ENCODE results near the gene ZSCAN21. TPM values are rescaled to one million over a fixed set of nuclear protein-coding genes. Genes with fewer than 3 reads are reported as not detected.

Gene ZSCAN21
- total and polyA plus RNA-seq, 4 experiments from 2014 or later, result 2.5 to 10.6 (median 9.8) TPM

- no peak for DNase-seq
- POLR2A ChIA-PET (ENCODE audit: partially characterized antibody), result interaction anchor here (2.0 kb wide), 1 partner anchor 33 kb away, joined by 5 read pairs; the partner anchor contains the start of gene MBLAC1
- Histone ChIP-seq H3K9me3 (ENCODE audit: control insufficient read depth in 1 of 2, low read length in 2 of 2) (no peaks in the 10 kb centered on the region), H3K27ac (ENCODE audit: low read depth, low read length) (no peak overlapping the region), H3K4me3 (ENCODE audit: low read length in 2 of 2) (no peak overlapping the region), H3K4me1 (ENCODE audit: insufficient read depth, low read length) (peaks cover 15% of the 10 kb centered on the region), H3K36me3 (ENCODE audit: insufficient read depth, low read length) (peaks cover 79% of the 10 kb centered on the region), H3K27me3 (ENCODE audit: insufficient read depth, low read length) (no peaks in the 10 kb centered on the region)
- intact Hi-C loops (cut with micrococcal nuclease), result no loop called here
- Mint-ChIP-seq H3K4me3 (peak overlapping the region in 1 of 8 donors; percentile 18), H3K9me3 (peaks cover 0 to 4% (median 0%) of the 10 kb centered on the region in 8 donors), H3K27ac (peak overlapping the region in 1 of 7 donors; percentile 79), H3K36me3 (peaks cover 57 to 86% of the 10 kb centered on the region in 2 donors), H3K4me1 (peaks cover 14 to 41% (median 26%) of the 10 kb centered on the region in 4 donors), H3K27me3 (no peaks in the 10 kb centered on the region)
- CTCF ChIA-PET (ENCODE audit: partially characterized antibody), result interaction anchor here (1.5 kb wide), 1 partner anchor 11 kb away, joined by 4 read pairs; no protein-coding TSS in a partner anchor
Observed at GRCh38 chr7:100093498-100093897, 43.9 kb downstream of the ZSCAN21 start.

GRCh38 chr7:100093925-100094486 lies 44.4 kb downstream of the ZSCAN21 start:
- DNase-seq, result no peak
- Mint-ChIP-seq H3K4me3 (no peak overlapping the region), H3K9me3 (peaks cover 0 to 4% (median 0%) of the 10 kb centered on the region in 8 donors), H3K27me3 (no peaks in the 10 kb centered on the region), H3K27ac (no peak overlapping the region), H3K36me3 (peaks cover 62 to 90% of the 10 kb centered on the region in 2 donors), H3K4me1 (peaks cover 18 to 44% (median 28%) of the 10 kb centered on the region in 4 donors)
- Histone ChIP-seq H3K9me3 (ENCODE audit: control insufficient read depth in 1 of 2, low read length in 2 of 2) (no peaks in the 10 kb centered on the region), H3K27ac (ENCODE audit: low read depth, low read length) (no peak overlapping the region), H3K36me3 (ENCODE audit: insufficient read depth, low read length) (peaks cover 85% of the 10 kb centered on the region), H3K4me1 (ENCODE audit: insufficient read depth, low read length) (peaks cover 19% of the 10 kb centered on the region), H3K4me3 (ENCODE audit: low read length in 2 of 2) (no peak overlapping the region), H3K27me3 (ENCODE audit: insufficient read depth, low read length) (no peaks in the 10 kb centered on the region)
- ChIA-PET CTCF (ENCODE audit: partially characterized antibody) (interaction anchor here (1.5 kb wide), 1 partner anchor 11 kb away, joined by 4 read pairs; no protein-coding TSS in a partner anchor), POLR2A (ENCODE audit: partially characterized antibody) (interaction anchor here (1.0 to 2.2 kb wide), 2 partner anchors 12 to 26 kb away, joined by 3 to 8 read pairs; no protein-coding TSS in a partner anchor)
- intact Hi-C loops (cut with micrococcal nuclease), result no loop called here

- Mint-ChIP-seq H3K36me3 (peaks cover 71 to 94% of the 10 kb centered on the region in 2 donors), H3K4me1 (peaks cover 19 to 47% (median 30%) of the 10 kb centered on the region in 4 donors), H3K4me3 (no peak overlapping the region), H3K27ac (peak overlapping the region in 2 of 7 donors; percentile 36 to 54), H3K9me3 (peaks cover 0 to 2% (median 0%) of the 10 kb centered on the region in 8 donors), H3K27me3 (no peaks in the 10 kb centered on the region)
- peaks cover 91% of the 10 kb centered on the region for H3K36me3 ChIP-seq (ENCODE audit: insufficient read depth, low read length)
- ChIA-PET POLR2A (ENCODE audit: partially characterized antibody) (interaction anchor here (1.0 to 2.2 kb wide), 5 partner anchors 9 to 33 kb away, joined by 3 to 8 read pairs (median 4); no protein-coding TSS in a partner anchor), CTCF (ENCODE audit: partially characterized antibody) (interaction anchor here (1.0 kb wide), 1 partner anchor 13 kb away, joined by 3 read pairs; no protein-coding TSS in a partner anchor)
- peaks cover 22% of the 10 kb centered on the region for H3K4me1 ChIP-seq (ENCODE audit: insufficient read depth, low read length)
- intact Hi-C loops (cut with micrococcal nuclease), result no loop called here
- H3K4me3 ChIP-seq (ENCODE audit: low read length in 2 of 2), result no peak overlapping the region
- H3K27me3 ChIP-seq (ENCODE audit: insufficient read depth, low read length), result no peaks in the 10 kb centered on the region
- no peak overlapping the region for H3K27ac ChIP-seq (ENCODE audit: low read depth, low read length)
- no peak for DNase-seq
- H3K9me3 ChIP-seq (ENCODE audit: control insufficient read depth in 1 of 2, low read length in 2 of 2), result no peaks in the 10 kb centered on the region
Observed at GRCh38 chr7:100095289-100095688, 45.7 kb downstream of the ZSCAN21 start.

- DNase-seq, result no peak
- H3K4me3 ChIP-seq (ENCODE audit: low read length in 2 of 2), result no peak overlapping the region
- peaks cover 22% of the 10 kb centered on the region for H3K4me1 ChIP-seq (ENCODE audit: insufficient read depth, low read length)
- peaks cover 0 to 2% of the 10 kb centered on the region in 2 donors for H3K27me3 Mint-ChIP-seq
- peaks cover 0 to 2% (median 0%) of the 10 kb centered on the region in 8 donors for H3K9me3 Mint-ChIP-seq
- ChIA-PET CTCF (ENCODE audit: partially characterized antibody) (interaction anchor here (1.0 kb wide), 1 partner anchor 13 kb away, joined by 3 read pairs; no protein-coding TSS in a partner anchor), POLR2A (ENCODE audit: partially characterized antibody) (interaction anchor here (1.1 to 2.2 kb wide), 4 partner anchors 8 to 33 kb away, joined by 3 to 8 read pairs (median 4); no protein-coding TSS in a partner anchor)
- H3K27ac Mint-ChIP-seq, result peak overlapping the region in 4 of 7 donors; percentile 36 to 54 (median 42)
- no peak overlapping the region for H3K27ac ChIP-seq (ENCODE audit: low read depth, low read length)
- peaks cover 17 to 47% (median 31%) of the 10 kb centered on the region in 4 donors for H3K4me1 Mint-ChIP-seq
- intact Hi-C loops (cut with micrococcal nuclease), result no loop called here
- H3K27me3 ChIP-seq (ENCODE audit: insufficient read depth, low read length), result no peaks in the 10 kb centered on the region
- peaks cover 71 to 93% of the 10 kb centered on the region in 2 donors for H3K36me3 Mint-ChIP-seq
- no peak overlapping the region for H3K4me3 Mint-ChIP-seq
- H3K9me3 ChIP-seq (ENCODE audit: control insufficient read depth in 1 of 2, low read length in 2 of 2), result no peaks in the 10 kb centered on the region
- peaks cover 87% of the 10 kb centered on the region for H3K36me3 ChIP-seq (ENCODE audit: insufficient read depth, low read length)
Observed at GRCh38 chr7:100095704-100096103, 46.1 kb downstream of the ZSCAN21 start.

- H3K36me3 Mint-ChIP-seq, result peaks cover 44 to 71% of the 10 kb centered on the region in 2 donors
- H3K4me3 Mint-ChIP-seq, result peak overlapping the region; percentile 27 to 95 (median 79)
- Histone ChIP-seq H3K27me3 (ENCODE audit: insufficient read depth, low read length) (no peaks in the 10 kb centered on the region), H3K36me3 (ENCODE audit: insufficient read depth, low read length) (peaks cover 55% of the 10 kb centered on the region), H3K9me3 (ENCODE audit: control insufficient read depth in 1 of 2, low read length in 2 of 2) (no peaks in the 10 kb centered on the region), H3K4me1 (ENCODE audit: insufficient read depth, low read length) (peaks cover 29% of the 10 kb centered on the region), H3K27ac (ENCODE audit: low read depth, low read length) (peak overlapping the region; percentile 96), H3K4me3 (ENCODE audit: low read length in 2 of 2) (no peak overlapping the region)
- ChIA-PET POLR2A (ENCODE audit: partially characterized antibody) (interaction anchor here (3.6 to 8.2 kb wide), 4 partner anchors 9 to 31 kb away, joined by 20 to 175 read pairs (median 64); partner anchors contain the start of genes CNPY4, COPS6 and MBLAC1), CTCF (ENCODE audit: partially characterized antibody) (interaction anchor here (0.7 to 1.4 kb wide), 2 partner anchors 14 to 34 kb away, joined by 3 to 4 read pairs; no protein-coding TSS in a partner anchor)
- intact Hi-C loops (cut with micrococcal nuclease), result no loop called here
- H3K4me1 Mint-ChIP-seq, result peaks cover 23 to 53% (median 34%) of the 10 kb centered on the region in 4 donors
- peaks cover 0 to 2% (median 0%) of the 10 kb centered on the region in 8 donors for H3K9me3 Mint-ChIP-seq
- DNase-seq, result no peak
- H3K27me3 Mint-ChIP-seq, result peaks cover 0 to 2% of the 10 kb centered on the region in 2 donors
- H3K27ac Mint-ChIP-seq, result peak overlapping the region; percentile 72 to 99 (median 90)
Observed at GRCh38 chr7:100098913-100099312, 49.3 kb downstream of the ZSCAN21 start.

GRCh38 chr7:100099452-100099851 lies 49.9 kb downstream of the ZSCAN21 start:
- Histone ChIP-seq H3K27ac (ENCODE audit: low read depth, low read length) (peak overlapping the region; percentile 96), H3K4me3 (ENCODE audit: low read length in 2 of 2) (peak overlapping the region; percentile 80 to 95), H3K9me3 (ENCODE audit: control insufficient read depth in 1 of 2, low read length in 2 of 2) (no peaks in the 10 kb centered on the region), H3K36me3 (ENCODE audit: insufficient read depth, low read length) (peaks cover 50% of the 10 kb centered on the region), H3K27me3 (ENCODE audit: insufficient read depth, low read length) (no peaks in the 10 kb centered on the region), H3K4me1 (ENCODE audit: insufficient read depth, low read length) (peaks cover 29% of the 10 kb centered on the region)
- Mint-ChIP-seq H3K27me3 (peaks cover 0 to 2% of the 10 kb centered on the region in 2 donors), H3K4me1 (peaks cover 22 to 53% (median 34%) of the 10 kb centered on the region in 4 donors), H3K9me3 (peaks cover 0 to 2% (median 0%) of the 10 kb centered on the region in 8 donors), H3K4me3 (peak overlapping the region; percentile 92 to 95 (median 93)), H3K27ac (peak overlapping the region; percentile 91 to 99 (median 97)), H3K36me3 (peaks cover 42 to 65% of the 10 kb centered on the region in 2 donors)
- CTCF ChIA-PET (ENCODE audit: partially characterized antibody), result interaction anchor here (0.7 to 1.4 kb wide), 2 partner anchors 14 to 33 kb away, joined by 3 to 4 read pairs; no protein-coding TSS in a partner anchor
- POLR2A ChIA-PET (ENCODE audit: partially characterized antibody), result interaction anchor here (3.0 to 8.2 kb wide), 6 partner anchors 10 to 50 kb away, joined by 20 to 175 read pairs (median 36); partner anchors contain the start of genes CNPY4, COPS6, MBLAC1 and ZNF3
- intact Hi-C loops (cut with micrococcal nuclease), result no loop called here
- no peak for DNase-seq

All from CD4-positive, alpha-beta memory T cell (primary cell).